GM21737 (cell line): ENCODE measurements around the gene ADGRG1.

ENCODE experiments used
- ATAC-seq: cut with Tn5 transposase; IDR thresholded peaks from one replicate; pipeline ENCODE4 v1.9.1; 2021; ENCODE audit warnings: mild to moderate bottlenecking, moderate library complexity; ENCODE audit not compliant: unreplicated experiment

ADGRG1 gene

DNA sequence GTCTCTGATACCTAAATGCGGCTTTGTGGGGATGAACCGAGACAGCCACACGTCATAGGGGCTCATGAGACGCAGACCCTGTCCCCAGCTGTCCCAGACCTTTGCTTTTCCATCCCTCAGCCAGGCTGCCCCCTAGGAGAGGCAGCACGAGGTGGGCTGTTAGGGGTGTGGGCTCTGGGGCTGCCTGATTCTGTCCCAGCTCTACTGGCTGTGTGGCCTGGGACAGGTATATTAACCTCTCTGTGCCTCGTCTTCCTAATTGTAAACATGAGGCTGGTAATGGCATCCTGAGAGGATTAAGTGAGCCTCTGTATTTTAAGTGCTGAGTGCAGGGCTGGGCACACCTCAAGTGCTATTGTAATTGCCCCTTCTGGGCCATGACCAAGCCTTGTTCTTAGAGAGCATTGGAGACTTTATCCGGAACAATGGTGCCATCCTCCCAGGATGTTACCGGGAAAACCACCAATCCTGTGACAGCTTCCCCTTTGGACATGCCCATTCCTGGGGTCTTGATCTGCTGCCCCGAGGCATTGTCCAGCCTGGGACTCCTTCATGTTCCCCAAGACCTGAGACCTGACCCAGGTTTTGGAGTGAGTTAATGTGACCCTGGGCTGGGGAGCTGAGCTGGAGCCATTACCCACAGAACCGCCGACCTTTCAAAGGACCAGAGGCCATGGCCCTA, 5.1 kb downstream of the ADGRG1 start:
- ATAC-seq = no peak

DNA sequence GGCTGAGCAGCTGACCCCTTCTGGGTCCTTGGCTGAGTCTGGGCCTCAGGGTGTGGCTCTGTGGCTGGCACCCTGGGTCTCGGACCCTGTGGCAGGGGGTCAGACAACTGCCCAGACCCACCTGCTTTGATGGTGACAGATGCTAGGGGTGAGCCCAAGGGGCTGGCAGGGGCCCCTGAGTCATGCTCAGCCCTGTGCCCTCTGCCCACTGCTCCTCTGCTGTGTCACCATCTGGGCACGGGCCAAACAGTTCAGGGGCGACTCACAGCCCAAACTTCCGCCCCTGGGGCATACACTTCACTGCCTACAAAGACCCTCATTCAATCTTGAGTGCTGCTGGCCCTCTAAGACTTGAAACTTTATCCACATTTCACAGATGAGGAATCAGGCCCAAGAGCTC, 5.7 kb downstream of the ADGRG1 start:
- ATAC-seq = no peak

DNA sequence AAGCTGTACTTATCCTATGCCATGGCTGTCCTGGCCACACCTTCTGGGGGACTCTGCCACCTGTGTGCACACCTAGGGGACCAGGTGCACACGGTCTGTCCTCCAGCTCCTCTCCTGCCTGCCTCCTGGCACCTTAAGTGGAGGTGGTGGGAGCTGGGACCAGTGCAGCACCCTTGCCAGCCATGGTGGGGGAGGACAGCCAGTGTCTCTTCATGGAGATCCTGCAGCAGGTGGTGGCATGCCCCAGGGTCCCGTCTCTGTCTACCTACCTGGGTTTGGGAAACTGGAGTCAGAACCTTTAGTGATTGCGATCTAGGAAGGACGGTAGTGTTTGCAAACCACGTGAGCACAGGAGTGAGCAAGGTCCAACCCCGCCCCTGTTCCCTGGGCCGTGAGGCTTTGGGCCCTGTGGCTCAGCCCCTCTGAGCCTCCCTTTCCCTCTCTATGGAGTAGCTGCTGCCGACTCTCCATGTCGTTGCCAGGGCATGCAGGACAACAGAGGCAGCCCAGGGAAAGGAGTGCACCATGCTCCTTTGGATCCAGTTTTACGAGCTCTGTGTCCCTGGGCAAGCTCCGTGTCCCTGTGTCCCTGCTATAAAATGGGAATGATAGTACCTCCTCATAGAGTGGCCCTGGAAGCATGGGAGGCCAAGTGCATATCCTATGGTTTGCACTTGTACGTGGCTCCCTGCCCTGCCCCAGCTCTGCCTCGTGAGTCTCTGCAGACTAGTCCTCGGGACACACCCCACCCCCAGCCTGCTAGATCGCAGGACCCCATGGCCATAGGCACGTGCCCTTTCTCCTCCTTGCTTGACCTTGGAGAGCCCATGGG, 7.1 kb downstream of the ADGRG1 start:
- no peak for ATAC-seq

DNA sequence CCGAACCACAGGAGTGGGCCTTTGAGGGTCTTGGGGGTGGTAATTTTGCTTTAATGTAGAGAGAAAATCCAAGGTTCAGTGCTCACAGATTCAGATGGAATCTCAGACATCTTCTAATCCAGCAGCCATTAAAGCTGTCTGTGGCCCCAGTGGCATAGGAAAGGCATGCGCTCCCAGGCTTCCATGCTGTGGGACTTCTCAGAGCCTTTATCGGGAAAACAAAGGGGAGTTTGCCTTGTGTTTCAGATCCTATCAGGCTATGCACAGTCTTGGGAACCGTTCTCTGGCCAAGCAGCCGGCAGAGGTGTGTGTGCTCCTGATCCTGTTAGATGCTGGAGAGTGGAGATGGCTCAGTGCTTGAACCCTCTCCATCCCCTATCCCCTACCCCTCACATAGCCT, 7.8 kb downstream of the ADGRG1 start:
- ATAC-seq = no peak

DNA sequence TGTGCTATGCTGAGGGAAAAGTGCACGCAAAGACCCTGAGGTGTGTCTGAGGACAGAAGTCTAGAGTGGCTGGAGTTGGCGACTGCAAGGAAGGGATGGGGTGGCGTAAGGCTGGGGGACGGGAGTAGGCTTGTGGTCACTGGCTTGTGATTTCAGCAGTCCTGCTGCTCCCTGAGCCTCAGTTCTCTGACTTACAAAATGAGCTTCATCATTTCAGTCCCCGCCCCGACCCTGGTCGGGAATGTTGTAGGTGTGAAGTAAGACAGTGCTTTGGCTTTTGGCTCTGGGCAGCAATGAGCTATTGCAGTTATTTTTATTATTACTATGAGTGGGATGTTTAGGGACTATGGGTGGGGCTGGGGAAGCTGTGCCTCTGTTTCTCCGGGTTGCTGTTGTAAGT, 8.6 kb downstream of the ADGRG1 start:
- ATAC-seq = no peak

DNA sequence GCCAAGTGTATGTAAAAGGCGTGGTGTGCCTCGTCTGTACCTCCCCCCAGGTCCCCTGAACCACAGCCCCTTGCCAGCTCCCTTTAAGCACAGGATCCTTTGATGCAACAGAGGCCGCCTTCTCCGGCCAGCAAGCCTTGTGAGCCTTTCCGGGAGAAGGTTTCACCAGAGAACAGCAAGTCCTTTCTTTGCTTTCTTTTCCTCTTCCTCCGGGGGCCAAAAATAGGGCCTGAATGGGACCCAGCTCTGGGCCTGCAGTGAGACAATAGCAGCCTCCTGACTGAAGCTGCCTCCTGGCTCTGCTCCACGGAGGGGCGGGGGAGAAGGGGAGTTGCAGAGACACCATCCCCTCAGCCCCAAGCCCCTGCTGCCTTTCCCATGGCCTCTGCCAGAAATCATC, 9.0 kb downstream of the ADGRG1 start:
- ATAC-seq = no peak

DNA sequence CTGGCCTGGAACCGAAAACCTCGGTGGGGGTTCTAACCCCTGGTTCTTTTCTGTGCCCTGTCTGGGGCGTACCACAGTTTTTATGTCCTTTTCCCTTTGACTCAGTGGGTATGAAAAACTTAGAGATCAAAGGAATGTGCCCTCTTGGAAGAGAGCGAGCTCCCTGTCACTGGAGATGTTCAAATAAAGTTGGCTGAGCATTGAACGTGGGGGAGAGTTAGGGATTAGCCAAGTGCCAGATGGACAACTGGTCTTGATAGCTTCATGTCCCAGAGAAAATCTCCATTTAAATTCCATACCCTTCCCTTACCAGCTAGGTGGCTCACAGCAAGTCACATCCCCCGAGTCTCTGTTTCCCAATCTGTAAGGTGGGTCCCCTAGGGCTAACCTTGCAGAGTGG, 9.5 kb downstream of the ADGRG1 start:
- no peak for ATAC-seq

DNA sequence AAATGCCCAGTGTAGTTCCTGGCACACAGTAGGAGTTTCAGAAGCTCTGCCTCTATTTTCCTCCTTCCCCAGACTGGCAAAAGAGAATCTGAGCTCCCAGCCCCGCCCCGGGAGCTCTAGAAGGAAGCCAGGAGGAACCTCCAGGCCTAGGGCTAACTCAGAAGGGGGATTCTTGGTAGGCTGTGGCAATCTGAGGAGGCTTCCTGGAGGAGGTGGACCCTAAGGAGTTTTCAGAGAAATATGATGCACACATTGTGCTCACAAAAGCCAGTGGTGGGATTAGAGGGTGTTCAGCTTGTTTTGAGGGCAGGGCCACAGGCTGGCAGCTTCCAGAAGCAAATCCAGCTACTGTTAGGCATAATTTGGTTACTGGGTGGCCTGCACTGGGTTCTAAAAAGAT, 10.0 kb downstream of the ADGRG1 start:
- ATAC-seq = no peak

DNA sequence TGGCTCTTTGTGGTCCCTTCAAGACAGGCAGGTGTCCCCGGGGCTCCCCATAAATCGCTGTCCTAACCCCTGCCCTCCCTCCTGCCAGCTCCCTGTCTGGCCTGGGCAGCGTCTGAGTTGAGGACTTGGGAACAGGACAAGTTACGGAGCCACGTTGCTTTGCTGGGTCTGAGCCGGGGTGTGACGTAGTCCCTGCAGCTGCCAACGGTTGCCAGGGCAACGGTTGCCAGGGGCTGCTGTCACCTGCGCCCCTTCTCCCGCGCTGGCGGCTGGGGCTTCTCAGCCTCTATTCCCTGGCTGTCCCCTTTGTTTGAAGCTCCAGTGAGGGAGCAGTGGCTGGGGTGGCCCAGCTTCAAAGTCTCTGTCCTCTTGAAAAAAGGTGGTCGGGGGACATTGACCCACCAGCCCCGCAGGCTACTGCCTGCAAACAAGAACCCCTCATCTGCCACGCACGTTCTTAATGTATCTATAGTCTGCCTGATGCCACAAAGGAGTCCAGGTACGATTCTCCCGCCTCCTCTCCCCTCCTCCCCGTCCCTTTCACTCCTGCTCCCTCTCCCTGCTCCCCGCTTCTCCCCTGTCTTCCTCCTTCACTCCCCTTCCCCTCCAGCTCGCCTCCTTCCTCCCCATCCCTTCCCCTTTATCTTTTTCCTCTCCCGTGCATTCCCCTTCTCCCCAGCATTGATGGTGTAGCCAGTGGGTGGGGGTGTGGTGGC, 10.9 kb downstream of the ADGRG1 start:
- no peak for ATAC-seq

DNA sequence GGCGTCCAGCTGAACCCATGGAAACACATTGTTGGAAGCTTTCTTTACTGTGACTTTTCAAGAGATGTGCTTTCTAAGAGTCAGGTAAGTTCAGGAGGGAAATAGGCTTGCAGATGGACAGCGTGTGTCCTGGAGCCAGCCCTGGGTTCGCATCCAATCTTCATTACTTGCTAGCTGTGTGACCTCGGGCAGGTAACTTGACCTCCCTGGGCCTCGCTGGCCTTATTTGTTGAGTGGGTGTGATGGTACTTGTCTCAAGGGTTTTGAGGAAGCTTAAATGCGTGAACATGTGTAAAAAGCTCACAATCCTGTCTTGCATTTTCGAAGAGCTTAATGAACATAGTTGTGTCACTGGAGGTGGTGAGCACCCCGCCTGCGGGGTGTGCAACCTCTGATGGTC, 11.8 kb downstream of the ADGRG1 start:
- ATAC-seq = no peak

DNA sequence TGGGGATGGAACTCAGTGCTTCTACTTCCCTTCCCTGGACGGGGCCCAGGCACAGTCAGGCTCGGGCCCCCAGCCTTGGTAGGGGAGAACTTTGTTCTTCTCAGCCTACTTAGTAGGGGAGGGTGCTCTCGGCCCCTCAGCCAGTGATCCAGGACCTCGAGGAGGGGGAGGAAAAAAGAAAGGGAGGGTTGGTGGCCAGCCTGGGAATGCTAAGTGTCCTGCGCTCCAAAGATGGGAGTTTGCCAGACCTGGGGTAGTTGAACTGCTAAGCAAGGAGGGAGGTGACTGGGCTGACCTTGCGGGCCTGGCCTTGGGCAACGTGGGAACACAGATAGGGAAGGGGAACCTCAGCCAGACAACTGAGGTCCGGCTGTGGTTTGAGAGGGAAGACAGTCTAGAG, 12.2 kb downstream of the ADGRG1 start:
- ATAC-seq = no peak

DNA sequence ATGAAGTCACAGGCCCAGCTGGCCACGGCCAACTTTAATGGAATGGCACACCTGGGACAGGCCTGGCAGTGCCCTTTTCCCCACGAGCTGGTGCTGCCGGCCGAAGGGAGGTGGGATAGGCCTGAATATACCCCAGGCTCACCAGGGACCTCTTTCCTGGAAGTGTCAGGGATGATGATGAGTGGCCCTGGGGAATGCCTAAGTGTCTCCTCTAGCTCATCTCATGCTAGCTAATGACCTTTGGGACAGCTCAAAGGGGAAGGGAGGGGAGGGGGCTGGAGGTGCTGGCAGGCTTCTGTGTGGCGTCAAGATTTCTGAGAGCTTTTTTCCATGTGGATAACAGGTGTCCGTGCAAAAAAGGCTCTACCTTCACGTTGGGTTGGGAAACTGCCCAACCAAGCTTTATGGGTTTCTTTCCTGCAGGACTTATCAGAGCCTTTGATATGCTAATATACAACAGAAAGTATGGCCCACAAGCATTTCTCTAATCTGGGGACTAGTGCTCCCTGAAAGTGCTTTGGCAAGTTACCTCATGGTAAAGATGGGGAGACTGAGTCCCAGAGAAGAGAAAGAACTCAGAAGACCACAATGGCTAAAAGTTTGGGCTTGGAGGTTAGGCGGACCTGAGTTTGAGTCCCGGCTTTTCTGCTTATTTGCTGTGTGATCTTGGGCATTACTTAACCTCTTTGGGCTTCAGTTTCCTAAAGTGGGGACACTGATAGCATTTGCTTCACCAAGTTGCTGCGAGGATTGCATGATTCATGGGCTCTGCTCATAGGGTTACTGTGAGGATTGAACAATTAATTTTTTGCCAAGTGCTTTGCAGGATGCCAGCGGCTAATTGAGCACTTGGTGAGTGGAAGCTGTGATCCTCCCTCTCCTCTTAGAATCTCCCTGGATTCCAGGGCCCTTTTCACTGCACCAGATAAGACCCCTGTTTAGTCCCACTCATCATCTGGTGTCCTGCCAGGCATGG, 14.0 kb downstream of the ADGRG1 start:
- ATAC-seq = no peak

DNA sequence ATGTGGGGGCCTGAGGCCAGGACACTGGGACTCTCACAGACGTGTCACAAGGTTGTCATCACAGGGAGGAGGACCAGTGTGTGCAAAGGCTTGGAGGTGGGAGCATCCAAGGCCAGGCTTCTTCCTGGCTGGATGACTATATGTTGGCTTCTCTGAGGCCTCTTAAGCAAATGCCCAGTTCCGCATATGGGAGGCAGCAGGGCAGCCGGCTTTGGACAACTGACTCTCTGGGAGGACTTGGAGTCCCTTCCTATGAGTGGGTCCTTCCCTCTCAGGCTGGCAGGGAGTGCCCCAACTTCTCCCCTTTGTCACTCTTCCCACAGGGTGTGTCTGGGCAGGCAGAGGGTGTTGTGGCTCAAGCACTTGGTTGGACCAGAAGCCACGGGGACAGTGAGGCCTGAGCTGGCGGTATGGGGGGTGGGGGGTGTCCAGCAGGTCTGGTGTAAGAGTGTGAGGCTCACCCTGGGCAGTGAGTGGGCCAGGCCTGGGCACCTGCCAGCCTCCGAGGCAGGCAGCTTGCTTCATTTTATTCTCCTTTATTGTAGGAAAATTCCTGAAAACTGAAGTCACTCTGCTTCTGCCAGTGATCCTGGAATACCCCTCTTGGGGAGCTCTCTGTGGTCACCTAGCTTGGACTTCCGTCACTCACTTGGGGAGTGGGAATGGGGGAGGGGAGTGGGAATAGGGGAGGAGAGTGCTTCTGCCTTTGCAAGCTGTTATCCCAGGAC, 14.9 kb downstream of the ADGRG1 start:
- no peak for ATAC-seq

DNA sequence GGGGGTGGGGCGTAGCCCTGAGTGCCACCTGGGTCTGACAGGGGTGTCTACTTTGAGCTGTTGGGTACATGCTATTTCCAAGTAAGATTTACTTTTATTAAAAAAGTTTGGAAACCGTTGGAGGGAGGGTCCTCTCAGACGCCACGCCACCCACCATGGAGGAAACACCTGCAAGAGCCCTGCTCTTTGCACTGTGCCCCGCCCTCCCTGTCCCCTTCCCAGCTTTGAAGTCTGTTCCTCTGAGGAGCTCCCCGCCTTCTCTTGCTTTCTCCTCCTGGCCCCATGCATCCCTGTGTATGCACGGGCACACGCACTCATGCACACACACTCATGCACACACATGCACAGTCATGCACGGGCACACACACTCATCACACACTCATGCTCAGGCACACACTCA, 15.5 kb downstream of the ADGRG1 start:
- ATAC-seq = no peak

DNA sequence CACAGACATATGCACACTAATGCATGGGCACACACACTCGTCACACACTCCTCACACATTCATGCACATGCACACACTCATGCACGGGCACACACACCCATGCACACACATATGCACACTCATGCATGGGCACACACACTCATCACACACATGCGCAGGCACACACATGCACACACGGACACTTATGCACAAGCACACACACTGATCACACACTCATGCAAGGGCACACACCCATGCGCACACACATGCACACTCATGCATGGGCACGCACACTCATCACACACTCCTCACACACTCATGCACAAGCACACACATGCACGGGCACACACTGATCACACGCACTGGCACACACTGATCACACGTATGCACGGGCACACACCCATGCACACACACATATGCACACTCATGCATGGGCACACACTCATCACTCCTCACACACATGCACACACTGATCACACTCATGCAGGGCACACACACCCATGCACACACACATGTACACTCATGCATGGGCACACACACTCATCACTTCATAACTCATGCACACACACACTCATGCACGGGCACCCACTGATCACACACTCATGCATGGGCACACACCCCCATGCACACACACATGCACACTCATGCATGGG, 16.1 kb downstream of the ADGRG1 start:
- no peak for ATAC-seq

DNA sequence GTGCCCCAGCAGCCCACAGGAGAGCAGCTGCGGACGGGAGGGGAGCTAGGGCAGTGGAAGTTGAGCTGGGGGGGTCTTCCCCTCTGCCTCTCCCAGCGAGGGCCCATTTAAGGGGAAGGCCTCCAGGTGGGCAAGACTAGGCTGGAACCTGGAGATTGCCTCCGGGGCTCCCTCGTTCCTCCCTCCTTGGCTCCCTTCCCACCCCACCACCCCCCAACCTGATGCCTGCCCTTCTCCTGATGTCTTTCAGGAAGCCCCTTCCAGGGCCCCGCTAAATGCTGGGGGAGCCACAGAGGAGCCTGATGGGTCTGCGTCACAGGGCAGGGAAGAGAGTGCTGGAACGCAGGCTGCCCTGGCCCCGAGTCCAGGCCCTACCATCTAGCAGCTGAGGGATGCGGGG, 16.7 kb downstream of the ADGRG1 start:
- no peak for ATAC-seq

DNA sequence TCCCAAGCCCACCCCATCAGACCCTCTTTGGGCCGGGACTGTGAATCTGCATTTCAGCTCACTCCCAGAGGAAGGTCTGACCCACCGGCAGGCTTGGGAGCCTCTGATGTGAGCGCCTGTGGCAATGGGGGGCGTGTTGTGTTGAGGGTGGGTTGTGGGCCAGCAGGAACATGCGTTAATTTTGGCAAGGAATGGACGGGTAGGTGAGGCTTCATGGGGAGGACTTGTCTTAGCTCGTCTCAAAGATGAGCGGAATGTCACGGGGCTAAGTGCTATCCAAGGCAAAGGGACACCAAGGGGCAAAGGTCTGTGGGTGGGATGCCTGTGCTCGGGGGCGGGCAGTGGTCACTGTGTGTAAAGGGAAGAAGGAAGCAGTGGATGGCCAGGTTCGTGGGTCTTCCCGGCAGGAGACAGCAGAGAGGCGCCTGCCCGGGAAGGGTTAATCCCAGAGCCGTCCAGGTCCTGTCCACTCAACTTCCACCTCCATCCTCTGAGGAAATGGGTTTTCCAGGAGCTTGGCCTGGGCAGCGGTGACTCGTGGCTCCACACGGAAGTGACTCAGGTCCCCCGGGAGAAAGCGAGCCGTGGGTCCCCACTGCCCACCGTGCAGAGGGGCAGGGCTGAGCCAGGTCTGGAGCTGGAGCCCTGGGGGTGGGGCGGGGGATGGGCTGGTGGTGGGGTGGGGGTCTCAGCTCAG, 17.4 kb downstream of the ADGRG1 start:
- ATAC-seq = no peak

DNA sequence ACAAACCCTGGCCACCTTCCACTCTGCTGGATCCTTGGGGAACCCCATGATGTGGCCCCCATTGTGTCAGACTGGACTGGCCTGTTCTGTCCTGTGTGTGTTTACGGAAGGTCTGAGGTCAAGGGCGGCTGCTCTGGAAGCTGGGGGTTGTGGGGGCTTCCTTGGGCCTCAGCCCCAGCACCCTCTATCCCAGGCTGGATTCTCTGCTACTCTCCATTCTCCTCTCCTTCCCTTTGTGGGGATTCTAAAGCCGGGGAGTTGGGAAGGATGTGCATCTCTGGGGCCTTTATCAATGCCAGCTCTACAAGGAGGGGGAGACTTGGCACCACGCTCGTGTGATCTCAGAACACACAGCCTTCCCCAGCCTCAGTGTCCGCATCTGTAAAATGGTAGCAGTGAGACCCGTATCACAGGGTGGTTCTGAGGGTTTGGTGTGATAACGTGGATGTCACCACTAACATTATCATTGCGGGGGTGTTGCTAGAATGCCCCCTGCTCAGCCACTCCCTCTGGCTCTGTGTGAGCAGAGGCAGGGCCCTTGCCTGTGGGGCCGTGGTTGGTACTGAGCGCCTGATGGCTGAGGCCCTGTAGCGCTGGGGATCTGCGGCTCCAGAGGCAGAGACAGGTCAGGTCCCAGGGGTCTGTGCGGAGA, 18.1 kb downstream of the ADGRG1 start:
- no peak for ATAC-seq
